Parathyroid adenoma (tissue), 2 donors: Measurements from ENCODE around the gene IRF4.

ENCODE experiments used
- H2AFZ ChIP-seq: fragments of 300-600 bp; sonication (generic); one replicate; pipeline ENCODE4 v1.7.0; 2017; ENCODE audit warnings: antibody characterized with exemption, mild to moderate bottlenecking
- H3K27ac ChIP-seq: fragments of 300-600 bp; sonication (generic); one replicate; pipeline ENCODE4 v1.7.0; 2017
- H3K27me3 ChIP-seq: fragments of 300-600 bp; sonication (generic); one replicate; pipeline ENCODE4 v1.7.0; 2017; ENCODE audit warnings: low read length; ENCODE audit not compliant: control insufficient read depth, insufficient read depth
- H3K36me3 ChIP-seq: fragments of 300-600 bp; sonication (generic); one replicate; pipeline ENCODE4 v1.7.0; 2017; ENCODE audit warnings: low read length; ENCODE audit not compliant: control insufficient read depth, insufficient read depth
- H3K4me1 ChIP-seq: fragments of 300-600 bp; sonication (generic); one replicate; pipeline ENCODE4 v1.7.0; 2017; ENCODE audit warnings: control low read depth
- H3K4me2 ChIP-seq: fragments of 300-600 bp; sonication (generic); one replicate; pipeline ENCODE4 v1.7.0; 2017; ENCODE audit warnings: low read length
- H3K4me3 ChIP-seq: fragments of 300-600 bp; sonication (generic); one replicate; pipeline ENCODE4 v1.7.0; 2017; ENCODE audit warnings: low read depth, low read length
- H3K79me2 ChIP-seq: fragments of 300-600 bp; sonication (generic); one replicate; pipeline ENCODE4 v1.7.0; 2017; ENCODE audit warnings: control low read depth
- H3K9ac ChIP-seq: fragments of 300-600 bp; sonication (generic); one replicate; pipeline ENCODE4 v1.7.0; 2017; ENCODE audit warnings: mild to moderate bottlenecking
- H3K9me3 ChIP-seq: fragments of 300-600 bp; sonication (generic); one replicate; pipeline ENCODE4 v1.7.0; 2017; ENCODE audit warnings: low read length; ENCODE audit not compliant: control insufficient read depth
- CTCF ChIP-seq: fragments of 300-600 bp; sonication (generic); IDR thresholded peaks from one replicate; pipeline ENCODE4 v1.7.0; 2017; ENCODE audit warnings: antibody characterized with exemption, mild to moderate bottlenecking
- donor health status: primary hyperparathyroidism.

Gene IRF4

GRCh38 chr6:435441-436307 is 44.1 kb downstream of the IRF4 start:
- Histone ChIP-seq H3K36me3 (no peaks in the 10 kb centered on the region), H3K4me1 (no peaks in the 10 kb centered on the region), H3K27ac (no peak overlapping the region), H3K4me3 (no peak overlapping the region), H3K9ac (no peak overlapping the region), H3K79me2 (no peaks in the 10 kb centered on the region), H3K4me2 (no peak overlapping the region), H2AFZ (no peak overlapping the region), H3K27me3 (no peaks in the 10 kb centered on the region), H3K9me3 (no peaks in the 10 kb centered on the region)
- no peak for TF ChIP-seq CTCF

DNA sequence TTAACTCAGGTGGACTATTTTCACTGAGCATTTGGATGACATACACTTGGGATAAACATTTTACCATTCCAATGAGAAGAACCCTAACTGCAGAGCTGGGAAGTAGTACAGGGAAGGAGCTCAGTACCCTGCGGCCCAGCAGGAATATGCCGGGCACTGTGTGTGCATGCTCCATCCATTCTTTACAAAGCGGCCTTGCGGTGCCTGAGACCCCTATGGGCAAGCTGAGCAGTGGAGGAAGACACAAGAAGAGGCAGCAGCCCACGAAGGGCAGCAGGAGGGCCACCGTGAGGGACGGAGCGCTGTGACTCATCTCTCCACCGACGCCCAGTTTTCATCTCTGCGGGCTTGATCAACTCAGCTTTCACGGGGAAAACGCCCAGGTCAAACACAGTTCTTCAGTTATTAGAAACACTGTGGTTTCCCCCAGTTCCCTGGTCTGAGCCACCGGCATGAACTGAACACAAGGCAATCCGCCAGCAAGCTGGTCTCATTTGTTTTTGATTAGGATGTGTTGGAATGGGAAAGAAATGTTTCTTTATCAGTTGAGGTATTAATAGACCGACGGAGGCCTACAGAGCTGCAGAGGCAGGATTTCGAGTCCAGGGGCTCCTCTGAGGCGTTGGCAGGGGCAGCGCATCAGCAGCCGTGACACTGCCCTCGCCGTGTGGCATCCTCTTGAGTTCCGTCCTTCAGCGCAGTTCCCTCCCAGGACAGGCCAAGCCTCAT is 44.9 kb downstream of the IRF4 start:
- no peak overlapping the region for H3K9ac ChIP-seq
- no peaks in the 10 kb centered on the region for H3K9me3 ChIP-seq
- H3K36me3 ChIP-seq = no peaks in the 10 kb centered on the region
- TF ChIP-seq CTCF = no peak
- H3K79me2 ChIP-seq = no peaks in the 10 kb centered on the region
- no peaks in the 10 kb centered on the region for H3K4me1 ChIP-seq
- H3K4me3 ChIP-seq = no peak overlapping the region
- H3K27me3 ChIP-seq = no peaks in the 10 kb centered on the region
- H2AFZ ChIP-seq = no peak overlapping the region
- H3K4me2 ChIP-seq = no peak overlapping the region
- no peak overlapping the region for H3K27ac ChIP-seq

- no peaks in the 10 kb centered on the region for H3K36me3 ChIP-seq
- H3K9ac ChIP-seq = no peak overlapping the region
- H3K4me1 ChIP-seq = no peaks in the 10 kb centered on the region
- no peaks in the 10 kb centered on the region for H3K9me3 ChIP-seq
- TF ChIP-seq CTCF = no peak
- H3K79me2 ChIP-seq = no peaks in the 10 kb centered on the region
- H3K27ac ChIP-seq = no peak overlapping the region
- H2AFZ ChIP-seq = no peak overlapping the region
- H3K27me3 ChIP-seq = no peaks in the 10 kb centered on the region
- H3K4me3 ChIP-seq = no peak overlapping the region
- H3K4me2 ChIP-seq = no peak overlapping the region
These were observed 45.5 kb downstream of the IRF4 start for GRCh38 chr6:437037-437392.

DNA sequence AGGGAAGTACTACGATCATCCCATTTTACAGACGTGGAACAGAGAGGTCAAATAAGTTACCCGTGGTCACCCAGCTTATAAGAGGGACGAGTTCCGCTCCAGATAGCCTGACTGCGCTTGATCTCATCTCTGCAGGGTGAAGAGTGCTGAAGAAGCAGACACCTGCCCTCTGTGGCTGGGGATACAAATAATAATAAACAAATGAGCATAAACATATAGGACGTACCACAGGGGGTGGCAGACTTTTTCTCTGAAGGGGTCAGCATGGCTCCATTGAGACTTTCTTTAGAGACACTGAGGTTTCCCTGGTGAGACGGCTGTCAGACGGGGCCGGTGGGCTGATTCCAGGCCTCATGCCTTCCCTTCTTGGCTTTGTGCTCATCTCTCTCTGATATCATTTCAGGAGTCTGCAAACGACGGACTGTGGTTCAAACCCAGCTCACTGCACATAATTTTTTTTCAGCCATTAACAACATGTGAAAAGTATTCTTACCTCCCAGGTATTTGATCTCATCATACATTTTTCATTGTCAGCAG is 47.1 kb downstream of the IRF4 start:
- Histone ChIP-seq H2AFZ (no peak overlapping the region), H3K27ac (no peak overlapping the region), H3K9ac (no peak overlapping the region), H3K27me3 (no peaks in the 10 kb centered on the region), H3K4me2 (no peak overlapping the region), H3K9me3 (no peaks in the 10 kb centered on the region), H3K36me3 (no peaks in the 10 kb centered on the region), H3K4me1 (no peaks in the 10 kb centered on the region), H3K79me2 (no peaks in the 10 kb centered on the region), H3K4me3 (no peak overlapping the region)
- TF ChIP-seq CTCF = no peak
